Activated CD4-positive, alpha-beta T cell treated with anti-CD3 and anti-CD28 coated beads for 24 hours (primary cell): ENCODE results near the gene CTBP2.

Experiments
- DNase-seq, 2 donors: peaks; one replicate each; pipeline ENCODE4 v3.0.0-alpha.2; 2020; ENCODE audit warnings: low read depth in 2 of 2

CTBP2 gene

DNA sequence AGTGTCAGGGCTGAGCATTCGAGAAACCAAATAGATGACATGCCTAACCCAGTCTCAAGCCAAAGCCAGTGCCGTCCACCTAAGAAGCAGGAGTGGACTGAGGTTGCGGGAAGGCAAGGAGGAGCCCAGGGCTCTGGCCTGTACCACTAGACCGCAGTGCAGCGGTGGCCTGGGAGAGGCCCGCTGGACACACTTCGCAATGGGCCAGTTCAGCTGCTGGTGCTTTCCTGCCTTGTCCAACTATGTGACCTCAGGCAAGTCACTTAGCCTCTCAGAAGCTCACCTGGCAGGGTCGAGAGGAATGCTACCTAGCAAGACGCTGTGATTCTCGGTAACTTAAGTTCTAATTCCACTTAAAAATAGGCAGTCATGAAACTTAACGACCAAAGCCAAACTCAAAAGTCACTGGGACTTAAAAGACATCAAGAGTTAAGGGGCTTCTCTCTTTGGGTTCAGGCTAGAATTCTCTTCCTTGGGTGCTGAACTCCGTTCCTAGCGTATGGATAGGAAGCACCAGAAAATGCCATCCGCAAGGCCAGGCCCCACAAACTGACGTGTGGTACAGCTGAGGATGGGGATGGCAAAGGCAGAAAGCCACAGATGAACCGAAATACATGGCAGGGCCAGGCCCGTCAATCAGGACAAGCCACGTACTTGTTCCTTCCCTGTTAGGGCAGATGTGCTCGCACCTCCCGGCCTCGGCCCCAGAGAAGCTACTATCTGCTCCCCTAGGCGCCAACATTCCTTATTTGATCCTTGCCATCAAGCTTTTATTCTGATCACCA lies 34.2 kb downstream of the CTBP2 start:
- no peak for DNase-seq

DNA sequence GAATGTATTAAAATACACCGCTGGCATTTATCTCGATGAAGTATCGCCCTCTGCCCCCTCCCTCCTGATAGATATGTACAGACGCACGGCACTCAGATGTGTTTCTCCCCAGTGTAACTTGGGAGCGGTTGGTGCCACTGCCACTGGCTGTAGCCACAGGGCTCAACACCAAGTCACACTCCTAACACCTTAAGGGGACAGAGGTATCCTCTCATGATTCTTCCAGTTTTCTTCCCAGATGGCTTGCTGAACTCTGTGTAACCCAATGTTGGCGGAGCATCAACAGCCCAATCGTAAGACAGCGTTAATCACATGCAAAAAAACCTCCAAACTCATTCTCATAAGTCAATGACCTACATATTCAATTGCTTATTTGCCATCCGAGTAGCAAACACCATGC lies 35.5 kb downstream of the CTBP2 start:
- no peak for DNase-seq

DNA sequence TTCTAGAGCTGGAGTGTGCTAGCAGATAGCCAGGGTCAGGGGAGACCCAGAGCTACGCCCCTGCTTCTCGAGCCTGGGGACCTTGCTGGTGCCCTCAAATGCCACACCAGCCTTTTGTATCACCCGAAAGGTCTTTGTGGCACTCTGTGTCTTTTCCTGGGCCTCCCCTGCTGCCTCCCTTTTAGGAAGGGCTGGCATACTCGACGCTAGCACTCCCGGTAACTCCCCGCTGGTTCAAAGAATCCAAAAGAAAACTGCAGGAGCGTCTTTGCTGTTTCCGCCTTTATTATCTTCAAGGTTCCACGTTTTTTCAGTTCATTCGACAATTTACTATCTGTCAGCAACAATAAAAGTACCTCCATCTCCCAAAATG lies 36.3 kb downstream of the CTBP2 start:
- no peak for DNase-seq

DNA sequence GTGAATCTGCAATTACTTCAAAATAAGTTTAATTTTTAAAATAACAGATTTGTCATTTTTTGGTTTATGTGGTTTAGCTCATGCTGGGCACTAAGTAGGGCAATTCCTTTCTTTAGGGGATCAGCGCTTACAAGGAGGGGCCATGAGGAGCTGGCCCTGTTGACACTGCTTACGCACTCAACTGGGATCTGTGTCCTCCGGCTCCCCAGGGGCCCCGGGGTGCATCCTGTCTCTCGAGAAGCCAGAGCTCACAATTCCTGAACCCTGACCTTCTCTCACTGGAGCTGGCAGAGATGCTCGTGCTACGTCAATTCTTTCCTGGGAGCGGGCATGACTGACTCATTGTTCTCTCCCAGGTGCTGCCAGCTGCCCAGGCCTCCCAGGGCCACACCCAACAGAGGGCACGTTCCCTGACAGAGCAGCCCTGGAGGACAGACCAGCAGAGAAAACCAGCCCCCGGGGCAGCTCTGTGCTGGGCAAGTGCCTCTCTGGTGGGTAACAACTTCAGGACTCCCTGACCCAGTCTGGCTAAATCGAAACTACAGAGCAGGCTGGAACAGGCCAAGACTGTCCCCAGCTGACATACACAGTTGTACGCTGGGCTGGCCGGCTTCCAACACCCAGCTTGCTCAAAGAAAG lies 36.8 kb downstream of the CTBP2 start:
- DNase-seq, result no peak

DNA sequence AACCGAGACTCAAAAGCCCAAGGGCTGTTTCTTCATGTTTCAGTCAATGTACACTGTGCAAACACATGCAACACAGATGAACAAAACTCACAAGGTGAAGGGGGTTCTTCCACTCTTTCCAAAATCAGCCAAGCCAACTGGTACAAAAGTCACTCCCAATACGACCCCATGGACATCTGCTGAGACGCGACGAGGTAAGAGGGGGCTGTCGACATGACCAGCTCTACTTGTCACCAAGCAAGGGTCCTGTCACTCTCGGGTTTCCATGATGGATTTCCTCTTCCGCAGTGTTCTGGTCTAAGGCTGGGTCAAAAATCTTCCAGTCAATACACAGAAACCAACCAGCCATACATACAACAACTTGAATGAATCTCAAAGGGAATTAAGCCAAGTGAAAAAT lies 37.8 kb downstream of the CTBP2 start:
- DNase-seq, result no peak

DNA sequence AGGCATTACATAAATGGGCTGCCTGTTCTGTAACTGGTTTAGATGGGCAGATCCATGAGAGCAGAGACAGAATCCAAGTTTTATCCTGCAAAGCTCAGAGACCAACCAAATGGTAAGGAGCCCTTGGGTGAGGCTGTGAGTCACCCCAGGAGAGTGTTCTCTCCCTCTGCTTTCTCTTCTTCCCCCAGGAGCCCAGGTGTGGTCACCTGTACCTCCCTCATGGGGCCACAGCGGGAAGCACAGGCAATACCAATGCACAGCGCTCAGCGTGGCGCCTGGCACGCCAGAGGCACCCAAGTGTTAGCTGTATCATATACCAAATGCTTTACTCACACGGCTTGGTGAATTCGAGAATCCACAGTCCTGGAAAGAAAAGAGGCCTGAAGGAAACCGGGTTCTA lies 39.4 kb downstream of the CTBP2 start:
- DNase-seq, result no peak

DNA sequence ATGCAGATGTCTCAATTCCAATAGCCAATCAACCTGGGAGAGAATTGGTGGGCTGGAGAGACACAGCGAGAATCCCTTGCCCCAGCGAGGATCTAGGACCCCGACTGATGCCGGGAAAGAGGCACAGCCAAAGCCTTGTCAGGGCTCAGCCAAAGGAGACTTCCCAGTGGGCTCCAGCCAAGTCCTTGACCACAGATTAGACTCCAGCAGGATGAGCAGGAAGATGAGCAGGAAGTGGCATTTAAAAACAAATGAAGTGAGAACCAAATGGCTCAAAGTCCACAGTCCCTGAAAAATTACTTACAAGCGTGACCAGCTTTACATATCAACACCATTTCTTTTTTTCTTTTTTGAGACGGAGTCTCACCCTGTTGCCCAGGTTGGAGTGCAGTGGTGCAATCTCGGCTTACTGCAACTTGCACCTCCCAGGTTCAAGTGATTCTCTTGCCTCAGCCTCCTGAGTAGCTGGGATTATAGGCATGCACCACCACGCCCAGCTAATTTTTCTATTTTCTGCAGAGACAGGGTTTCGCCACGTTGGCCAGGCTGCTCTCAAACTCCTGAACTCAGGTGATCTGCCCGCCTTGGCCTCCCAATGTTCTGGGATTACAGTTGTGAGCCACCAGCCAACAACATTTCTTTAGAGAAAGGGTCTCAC lies 40.2 kb downstream of the CTBP2 start:
- no peak for DNase-seq

DNA sequence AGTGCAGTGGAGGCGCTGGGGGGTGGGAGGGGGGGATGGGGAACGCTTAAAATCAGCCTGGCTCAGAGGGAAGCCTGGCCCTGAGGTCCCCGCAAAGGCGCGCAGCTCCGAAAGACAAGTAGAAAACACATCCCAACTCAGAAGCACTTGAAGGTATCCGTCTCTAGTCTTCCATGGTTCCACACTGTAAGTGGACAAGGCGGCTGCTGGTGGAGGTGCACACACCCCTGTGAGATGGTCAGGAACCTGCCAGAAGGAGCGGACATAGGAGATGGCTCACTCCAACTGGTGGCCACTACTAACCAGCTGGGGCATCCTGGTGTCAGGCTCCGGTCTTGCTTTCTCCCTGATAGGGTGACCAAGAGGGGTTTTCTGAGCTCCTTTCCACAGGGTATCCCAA lies 41.7 kb downstream of the CTBP2 start:
- DNase-seq, result no peak

DNA sequence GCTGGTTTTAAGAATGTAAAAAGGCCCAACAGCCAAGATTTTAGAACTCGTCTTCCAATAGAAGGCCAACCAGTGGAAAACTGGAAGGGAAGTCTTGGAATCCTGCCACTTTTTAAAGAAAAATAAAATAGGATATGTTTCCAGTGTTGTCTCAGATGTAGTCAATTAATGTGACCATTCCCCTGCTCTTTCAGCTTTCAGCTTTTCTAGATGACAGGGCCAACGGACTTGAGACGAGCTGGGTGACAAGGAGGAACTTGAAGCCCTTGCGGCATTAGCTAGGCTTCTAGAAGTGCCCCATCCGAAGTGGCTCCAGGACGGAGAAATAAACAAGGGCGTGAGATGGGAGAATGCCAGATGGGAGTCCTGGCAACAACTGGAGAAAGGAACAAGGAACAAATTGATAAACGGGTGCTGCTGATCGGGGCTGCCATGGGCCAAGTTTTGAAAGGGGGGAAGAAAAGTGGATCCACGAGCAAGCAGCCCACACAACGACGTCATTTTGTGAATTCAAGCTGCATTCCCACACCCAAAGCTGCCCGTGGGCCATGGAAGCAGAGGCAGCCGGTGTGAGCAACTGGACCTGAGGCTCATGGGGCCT lies 42.3 kb downstream of the CTBP2 start:
- no peak for DNase-seq

DNA sequence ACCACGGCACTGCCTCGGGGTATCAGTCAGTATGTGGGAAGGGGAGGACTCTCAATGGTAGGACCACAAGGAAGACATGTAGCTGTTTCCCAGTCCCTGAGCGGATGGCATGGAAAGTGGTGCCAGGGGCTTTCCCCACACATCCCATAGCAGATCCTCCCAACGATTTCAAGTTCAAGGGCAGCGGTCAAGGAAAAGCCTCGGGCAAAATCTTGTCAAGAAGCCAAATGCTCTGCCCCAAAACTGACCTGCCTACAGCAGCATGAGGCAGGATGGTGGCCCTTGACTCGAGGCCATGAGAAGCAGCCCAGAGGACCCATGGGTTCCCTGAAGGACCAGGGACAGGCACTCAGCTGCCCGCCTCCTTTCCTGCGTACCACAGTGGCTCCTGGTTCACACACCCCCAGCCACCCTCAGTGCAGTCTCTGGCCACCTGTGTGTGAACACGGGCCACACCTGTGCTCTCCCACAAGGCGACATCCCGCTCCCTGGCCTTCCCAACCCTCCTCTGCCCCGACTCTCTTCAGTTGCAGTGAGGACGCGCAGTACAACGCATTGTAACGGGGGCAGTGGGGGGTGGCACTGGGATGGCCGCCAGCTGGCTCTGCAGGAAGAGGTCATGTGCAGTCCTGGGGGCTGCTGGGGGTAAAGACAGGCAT lies 43.6 kb downstream of the CTBP2 start:
- no peak for DNase-seq

DNA sequence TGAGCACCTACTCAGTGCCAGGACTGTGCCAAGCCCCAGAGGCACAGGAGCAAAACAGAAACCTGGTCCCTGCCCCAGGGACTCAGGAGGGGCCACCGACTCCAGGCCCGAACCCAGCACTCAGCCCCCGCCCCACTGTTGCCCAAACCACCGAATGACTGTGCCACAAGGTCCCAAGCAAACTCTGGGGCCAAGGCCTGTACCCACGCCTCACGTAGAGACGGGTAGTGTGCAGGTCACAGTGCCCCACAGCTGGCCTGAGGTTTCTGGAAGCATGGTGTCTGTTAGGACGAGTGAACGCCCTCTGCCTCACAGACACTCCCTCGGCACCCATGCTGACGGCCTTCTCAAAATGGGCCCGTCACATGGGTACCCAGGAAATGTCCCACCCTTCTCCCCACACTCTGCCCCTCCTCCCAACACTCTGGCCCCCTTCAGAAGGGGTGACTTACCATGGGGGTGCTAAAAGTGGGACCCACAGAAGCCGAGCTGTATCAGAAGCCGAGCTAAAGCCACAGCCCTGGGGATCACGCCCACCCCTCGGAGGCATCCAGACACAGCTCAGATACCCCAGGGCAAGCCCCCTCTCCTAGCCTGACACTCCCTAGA lies 44.2 kb downstream of the CTBP2 start:
- no peak for DNase-seq

DNA sequence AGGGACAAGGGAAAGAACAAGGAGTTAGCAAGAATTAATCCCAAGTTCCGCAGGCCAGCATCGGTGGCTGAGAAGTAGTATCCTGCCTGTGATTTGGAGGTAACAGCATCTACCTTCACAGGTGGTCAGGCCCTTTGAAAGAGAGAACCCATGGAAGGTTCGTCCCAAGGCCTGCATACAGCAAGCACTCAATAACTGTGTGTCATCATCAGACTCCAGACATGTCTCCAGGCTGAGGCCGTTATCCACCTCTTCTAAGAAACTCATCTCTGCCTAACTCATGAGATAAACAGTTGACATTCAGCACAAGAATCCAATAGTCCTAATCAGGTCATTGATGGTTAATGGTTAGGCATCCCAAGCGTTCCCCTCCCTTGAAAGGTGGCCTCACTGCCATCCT lies 45.0 kb downstream of the CTBP2 start:
- DNase-seq, result no peak

DNA sequence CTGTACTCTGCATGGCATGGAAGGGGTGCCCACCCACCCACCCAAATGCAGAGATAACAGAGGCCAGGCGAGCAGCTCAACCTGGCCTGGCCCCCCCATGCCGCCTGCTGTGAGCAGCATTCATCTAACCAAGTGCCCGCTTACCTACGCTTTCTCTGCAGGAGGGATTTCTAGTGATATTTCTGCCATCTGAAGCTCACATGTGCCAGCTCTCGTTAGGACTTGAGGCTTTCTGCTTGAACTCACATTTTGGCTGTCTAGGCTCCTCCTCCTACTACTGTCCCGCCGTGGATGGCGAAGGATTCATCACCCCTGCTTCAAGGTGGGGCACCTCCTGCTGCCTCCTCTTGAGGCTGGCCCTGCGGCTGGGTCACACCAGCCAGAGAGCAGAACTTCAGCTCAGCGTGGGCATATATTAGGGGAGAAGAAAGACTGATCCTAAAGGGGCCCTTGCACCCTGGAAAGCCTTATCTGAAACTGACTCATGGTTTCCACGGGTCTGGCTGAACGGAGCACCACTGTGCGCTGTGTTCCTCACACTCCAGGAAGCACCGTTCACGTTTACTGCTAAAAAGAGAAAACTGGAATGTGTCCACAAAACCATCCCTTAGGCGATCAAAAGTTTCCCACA lies 45.5 kb downstream of the CTBP2 start:
- no peak for DNase-seq

DNA sequence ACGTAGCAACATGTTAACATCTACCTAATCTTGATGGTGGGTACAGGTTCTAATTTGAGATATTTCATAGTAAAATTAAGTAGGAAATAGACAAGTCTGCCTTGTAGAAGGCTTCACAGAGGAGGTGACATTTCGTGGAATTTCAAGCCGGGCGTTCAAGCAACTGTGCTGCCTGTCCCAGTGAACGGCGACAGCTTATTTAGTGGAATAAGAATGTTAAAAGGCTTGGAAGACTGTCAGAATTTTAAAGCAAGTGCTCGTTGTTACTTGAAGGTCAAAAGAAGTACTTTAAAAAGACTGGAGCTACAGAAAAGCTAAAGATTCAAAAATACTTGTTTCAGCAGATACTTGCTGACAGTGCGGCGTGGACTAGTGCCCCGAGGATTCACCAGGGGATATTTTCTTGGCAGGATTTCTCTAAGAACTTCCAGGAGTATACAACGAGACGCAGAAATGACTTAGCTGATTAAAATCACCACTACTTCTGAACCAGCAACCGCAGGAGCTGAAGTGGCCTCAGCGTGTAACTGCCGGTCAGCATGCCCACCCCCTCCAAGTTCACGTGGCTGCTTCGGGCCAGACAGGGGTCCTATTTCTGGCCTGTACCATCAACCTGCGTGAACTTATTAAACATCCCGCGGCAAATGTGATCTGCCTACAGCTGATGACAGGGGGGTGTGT lies 46.5 kb downstream of the CTBP2 start:
- DNase-seq, result no peak

DNA sequence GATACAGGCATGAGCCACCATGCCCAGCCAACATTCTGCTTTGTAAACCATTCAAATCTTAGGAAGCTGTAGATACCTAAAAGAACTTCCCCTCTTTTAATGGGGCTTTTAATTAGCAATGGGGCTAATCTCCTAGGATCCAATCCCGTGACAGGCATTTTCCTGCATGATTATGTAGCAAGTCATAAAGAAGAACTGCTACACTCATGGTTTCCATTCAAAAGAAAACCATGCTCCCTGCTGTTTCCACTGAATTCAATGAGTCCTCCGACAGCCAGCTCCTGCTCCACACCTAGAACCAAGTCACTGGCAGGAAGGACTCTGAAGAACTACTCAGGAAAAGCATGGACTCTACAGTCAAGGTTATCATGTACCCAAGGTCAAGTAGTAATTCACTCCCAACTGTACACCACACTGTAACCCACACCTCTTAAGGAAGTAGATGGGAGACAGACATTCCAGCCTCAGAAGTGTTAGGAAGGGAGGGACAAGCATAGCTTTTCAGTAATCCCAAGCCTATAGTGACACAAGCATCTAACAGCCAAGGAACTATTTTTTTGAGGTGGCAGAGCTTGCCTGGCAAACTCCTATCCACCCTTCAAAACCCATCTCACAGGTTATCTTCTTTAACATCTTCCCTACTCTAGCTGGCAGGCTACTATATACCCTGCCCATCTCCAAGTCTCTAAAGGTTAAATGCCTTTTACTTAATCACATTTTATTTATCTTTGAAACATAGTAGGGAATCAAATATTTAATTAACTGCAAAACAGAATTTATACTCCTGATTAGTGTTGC lies 47.5 kb downstream of the CTBP2 start:
- DNase-seq, result no peak

DNA sequence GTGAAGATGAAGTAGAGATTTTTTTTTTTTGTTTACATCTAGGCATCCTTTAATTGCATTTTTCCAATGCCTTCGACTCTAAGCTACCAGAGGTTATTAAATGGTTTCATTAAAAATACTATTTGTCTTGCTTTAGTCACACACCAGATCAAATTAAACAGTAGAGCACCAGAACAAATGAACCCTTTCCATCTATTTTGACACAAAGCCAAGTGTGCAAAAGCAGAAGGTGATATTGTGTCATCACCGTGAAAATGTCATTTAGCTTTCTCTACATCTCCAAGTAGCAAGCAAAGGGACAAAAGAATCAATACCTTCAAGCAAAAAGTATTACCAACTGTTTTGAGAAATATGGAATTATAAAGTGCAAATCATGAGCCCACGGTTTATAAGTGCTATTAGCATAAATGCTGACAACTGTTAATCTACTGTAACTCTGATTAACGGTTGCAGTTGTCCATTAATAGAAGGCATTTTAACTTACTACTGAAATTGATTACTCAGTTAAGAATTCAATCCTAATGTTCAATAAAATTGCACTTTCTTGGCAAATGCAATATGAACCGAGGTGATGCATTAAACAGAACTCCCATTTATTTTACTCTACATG lies 49.1 kb downstream of the CTBP2 start:
- DNase-seq, result no peak

DNA sequence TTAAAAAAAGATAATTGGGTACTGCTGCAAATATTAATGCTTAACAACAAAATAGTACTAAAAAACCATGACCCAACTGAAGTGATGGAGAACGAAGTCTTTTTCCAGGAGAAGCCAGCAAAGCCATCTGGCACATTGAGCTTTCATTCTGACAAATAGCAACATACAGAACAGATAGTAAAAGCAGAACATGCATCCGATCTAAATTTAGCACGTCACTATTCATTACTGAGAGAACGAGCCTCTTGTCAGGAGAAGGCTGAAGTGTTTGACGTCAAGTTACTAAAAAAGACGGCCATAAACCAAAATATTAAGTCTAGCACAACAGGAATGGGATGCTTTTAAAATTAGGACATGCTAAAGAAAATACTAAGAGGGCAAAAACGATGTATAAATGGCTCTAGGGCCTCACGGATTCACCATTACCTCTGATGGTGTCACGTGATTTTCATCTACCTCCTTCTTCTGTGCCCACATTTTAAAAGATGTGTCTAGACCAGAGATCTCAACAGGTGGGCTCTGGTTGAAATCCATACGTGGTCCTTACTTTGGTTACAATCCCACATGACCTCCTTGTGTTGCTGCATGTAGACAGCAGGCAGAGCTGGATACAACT lies 52.3 kb downstream of the CTBP2 start:
- no peak for DNase-seq

DNA sequence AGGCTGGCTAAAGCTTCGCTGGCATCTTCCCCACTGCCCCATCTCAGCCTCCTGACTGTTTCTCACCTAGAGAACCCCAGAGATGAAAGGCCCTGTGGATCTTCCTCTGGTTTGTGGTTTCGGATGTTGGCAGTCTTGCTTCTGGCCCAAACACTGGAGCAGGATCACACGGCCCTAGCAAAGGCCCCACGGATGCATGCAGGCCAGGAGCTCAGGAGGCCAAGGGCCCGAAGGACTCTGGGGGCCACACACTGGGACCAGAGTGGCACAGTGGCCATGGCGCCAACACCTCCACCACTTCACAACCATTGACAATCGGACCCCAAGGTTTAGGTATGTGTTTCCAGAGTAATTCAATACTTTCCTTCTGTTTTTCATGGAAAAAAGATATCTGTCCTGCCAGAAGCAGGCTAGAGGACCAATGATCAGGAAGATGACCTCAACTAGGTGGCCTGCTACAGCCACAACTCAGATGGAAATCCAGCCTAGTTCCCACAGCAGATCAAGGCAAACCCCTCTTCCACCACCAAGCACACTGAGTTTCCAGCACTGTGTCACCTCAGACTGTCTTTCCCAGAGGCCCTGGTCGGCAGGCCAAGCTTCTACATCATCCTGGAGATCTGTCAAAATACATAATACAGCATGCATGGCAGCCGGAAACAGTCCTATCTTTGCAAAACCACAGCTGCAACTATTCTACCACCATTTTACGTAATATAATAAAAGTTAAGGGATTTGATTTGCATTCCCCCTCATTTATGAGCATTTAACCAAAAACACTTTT lies 53.0 kb downstream of the CTBP2 start:
- DNase-seq, result no peak
